D721Med (cell line): Measurements from ENCODE around the gene SCAMP2.

ENCODE experiments used
- DNase-seq: peaks from one replicate; pipeline ENCODE4 v3.0.0; 2011; ENCODE audit warnings: low spot score; ENCODE audit not compliant: insufficient read length
- FAIRE-seq: peaks from 2 replicates; lab custom pipeline; 2011; peaks lifted over from hg19 to GRCh38; lab: Jason Lieb, UNC
- CTCF ChIP-seq: IDR thresholded peaks from 2 replicates; pipeline ENCODE4 v1.5.1; 2012; ENCODE audit warnings: mild to moderate bottlenecking, control low read depth; ENCODE audit not compliant: insufficient read depth; ENCODE audit errors: missing control alignments

Gene SCAMP2

DNA sequence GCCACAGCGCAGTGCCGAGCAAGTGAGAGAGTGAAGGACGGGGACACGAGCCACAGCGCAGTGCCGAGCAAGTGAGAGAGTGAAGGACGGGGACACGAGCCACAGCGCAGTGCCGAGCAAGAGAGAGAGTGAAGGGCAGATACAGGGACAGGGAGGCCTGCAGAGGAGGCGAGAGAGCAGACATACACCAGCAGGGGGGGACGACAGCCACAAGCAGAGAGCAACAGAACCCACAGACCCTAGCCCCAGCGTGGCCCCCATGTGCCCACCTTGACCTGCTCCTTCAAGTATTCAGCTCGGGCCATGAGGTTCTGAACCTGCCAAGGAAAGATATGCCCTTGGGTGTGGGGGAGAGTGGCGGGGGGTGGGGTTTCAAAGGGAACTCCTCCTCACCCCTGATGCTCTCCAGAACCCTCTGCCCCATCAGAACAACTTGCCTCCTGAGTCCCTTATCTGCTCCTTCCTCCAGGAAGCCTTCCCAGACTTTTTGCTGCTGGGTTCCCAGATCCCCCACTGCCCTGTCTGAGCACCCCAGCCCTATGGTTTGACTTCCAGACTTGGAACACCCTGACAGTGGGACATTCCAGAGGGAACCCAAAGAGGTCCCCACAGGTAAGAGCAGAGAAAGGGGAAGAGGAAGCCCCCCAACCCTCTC, 35.6 kb downstream of the SCAMP2 start:
- FAIRE-seq, result no peak
- DNase-seq, result no peak
- TF ChIP-seq CTCF, result no peak

DNA sequence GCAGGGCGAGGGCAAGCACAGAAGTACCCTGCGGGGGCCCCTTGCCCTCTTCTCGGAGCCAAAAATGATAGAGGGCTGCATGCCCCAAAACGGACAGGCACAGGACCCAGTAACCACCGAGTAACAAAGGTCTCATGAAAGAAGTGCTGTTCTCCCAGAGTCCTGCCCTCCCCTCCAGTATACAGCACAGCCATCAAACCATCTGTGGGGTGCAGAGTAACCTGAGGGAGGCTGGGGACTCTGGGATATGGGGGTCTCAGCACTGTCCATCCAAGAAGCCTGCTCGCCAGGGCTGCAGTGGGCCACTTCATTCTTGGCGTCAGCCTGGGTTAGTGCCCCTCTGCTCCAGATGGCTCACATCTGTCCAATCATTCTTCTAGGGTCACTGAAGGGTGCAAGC, 36.3 kb downstream of the SCAMP2 start:
- FAIRE-seq (no peak), DNase-seq (no peak)
- no peak for TF ChIP-seq CTCF

DNA sequence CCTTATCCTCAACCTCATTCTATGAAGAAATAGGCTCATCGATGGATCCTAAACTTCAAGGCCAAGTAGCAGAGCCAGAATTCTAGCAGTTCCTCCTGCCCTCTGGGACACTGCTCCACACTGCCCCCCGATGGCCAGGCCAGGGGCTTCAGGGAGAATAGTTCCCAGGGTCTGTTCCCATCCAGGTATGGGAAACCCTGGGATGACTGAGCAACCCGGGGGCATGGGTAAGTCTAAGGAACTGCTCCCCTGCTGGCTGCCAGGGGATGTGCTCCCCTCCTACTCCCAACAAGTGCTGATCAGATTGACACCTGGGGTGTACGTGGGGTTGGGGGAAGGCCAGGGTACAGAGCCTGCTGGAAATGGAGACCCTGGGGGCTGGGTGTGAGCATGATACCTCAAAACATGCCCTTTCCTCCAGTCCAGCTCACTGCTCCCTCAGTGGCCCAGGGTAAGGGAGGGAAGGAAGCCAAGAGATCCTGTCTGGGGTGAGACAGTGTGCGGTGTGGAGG, 37.8 kb downstream of the SCAMP2 start:
- no peak for FAIRE-seq
- peak; percentile 86 for DNase-seq
- TF ChIP-seq CTCF, result peak; percentile 83

GRCh38 chr15:74833376-74834107, 39.6 kb downstream of the SCAMP2 start:
- FAIRE-seq, result no peak
- DNase-seq, result no peak
- no peak for TF ChIP-seq CTCF

DNA sequence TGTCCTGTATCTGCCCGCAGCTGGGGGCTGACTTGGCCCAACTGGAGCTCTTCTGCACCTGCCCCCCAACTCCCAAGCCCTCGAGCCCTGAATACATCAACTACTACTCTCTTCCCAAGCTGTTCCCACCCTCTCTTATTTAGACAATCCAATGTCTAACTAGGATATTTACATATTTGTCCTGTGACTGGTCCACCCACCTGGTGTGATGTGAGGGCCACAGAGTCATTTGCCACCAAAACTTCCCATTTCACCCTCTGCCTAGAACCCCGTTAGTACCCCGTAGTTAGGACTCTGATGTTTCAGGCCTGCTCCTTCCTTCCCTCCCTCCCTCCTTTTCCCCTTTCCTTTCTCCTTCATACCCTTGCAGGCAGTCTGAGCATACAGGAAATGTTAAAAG, 40.3 kb downstream of the SCAMP2 start:
- TF ChIP-seq CTCF, result no peak
- no peak for FAIRE-seq
- no peak for DNase-seq

- DNase-seq (no peak), FAIRE-seq (no peak)
- no peak for TF ChIP-seq CTCF
These were observed 41.2 kb downstream of the SCAMP2 start for GRCh38 chr15:74831813-74832495.
